GM13976 (cell line): ENCODE data around the gene CHD2.

ENCODE experiments used
- DNase-seq: peaks from one replicate; pipeline ENCODE4 v3.0.0; 2012; ENCODE audit warnings: low spot score
- CTCF ChIP-seq: IDR thresholded peaks from 2 replicates; pipeline ENCODE4 v1.5.1; 2012; ENCODE audit warnings: borderline replicate concordance, mild to moderate bottlenecking; ENCODE audit not compliant: insufficient read depth; ENCODE audit errors: extremely low read depth, missing control alignments, control extremely low read depth
- in situ Hi-C: fragments of 300-500 bp; cut with MboI; formaldehyde crosslinking; loops from one replicate; pipeline ENCODE4 v1.12.0; 2022; ENCODE audit warnings: low sequenced_read_pairs, mixed read lengths, inconsistent platforms; ENCODE audit not compliant: unreplicated experiment

Gene CHD2

GRCh38 chr15:92954002-92954401 is 53.9 kb downstream of the CHD2 start:
- no peak for DNase-seq
- in situ Hi-C loops, result no loop called here
- no peak for TF ChIP-seq CTCF

GRCh38 chr15:92954578-92954977 is 54.5 kb downstream of the CHD2 start:
- in situ Hi-C loops, result no loop called here
- TF ChIP-seq CTCF, result no peak
- no peak for DNase-seq

GRCh38 chr15:92955706-92956105 is 55.6 kb downstream of the CHD2 start:
- DNase-seq, result no peak
- in situ Hi-C loops, result no loop called here
- no peak for TF ChIP-seq CTCF

- no peak for DNase-seq
- TF ChIP-seq CTCF, result no peak
- in situ Hi-C loops, result no loop called here
These were observed 58.0 kb downstream of the CHD2 start for GRCh38 chr15:92958105-92958504.

- in situ Hi-C loops, result no loop called here
- no peak for DNase-seq
- no peak for TF ChIP-seq CTCF
These were observed 59.1 kb downstream of the CHD2 start for GRCh38 chr15:92959219-92959618.

- in situ Hi-C loops, result no loop called here
- no peak for TF ChIP-seq CTCF
These were observed 61.0 kb downstream of the CHD2 start for GRCh38 chr15:92960996-92961681.

More at GRCh38 chr15:92960996-92961681, 61.0 kb downstream of the CHD2 start:
- no peak for DNase-seq
